Endothelial cell (in vitro differentiated cells): ENCODE data around the gene ATP2B2. TPM values are rescaled to one million over a fixed set of nuclear protein-coding genes. Genes with fewer than 3 reads are reported as not detected.

Experiments used
- DNase-seq: peaks from one replicate; pipeline ENCODE4 v3.0.0; 2021; ENCODE audit warnings: low spot score
- H3K27ac Mint-ChIP-seq: one replicate; pipeline ENCODE4 v1.8.0; 2021; ENCODE audit warnings: mixed read lengths, inconsistent platforms; ENCODE audit not compliant: unreplicated experiment
- H3K27me3 Mint-ChIP-seq: one replicate; pipeline ENCODE4 v1.8.0; 2021; ENCODE audit warnings: mild to moderate bottlenecking, moderate library complexity, mixed read lengths, inconsistent platforms; ENCODE audit not compliant: unreplicated experiment
- H3K36me3 Mint-ChIP-seq: one replicate; pipeline ENCODE4 v1.8.0; 2021; ENCODE audit warnings: mild to moderate bottlenecking, low read depth, mixed read lengths, inconsistent platforms; ENCODE audit not compliant: unreplicated experiment
- H3K4me1 Mint-ChIP-seq: one replicate; pipeline ENCODE4 v1.8.0; 2021; ENCODE audit warnings: mild to moderate bottlenecking, mixed read lengths, inconsistent platforms; ENCODE audit not compliant: unreplicated experiment
- H3K4me3 Mint-ChIP-seq: one replicate; pipeline ENCODE4 v1.8.0; 2021; ENCODE audit warnings: mild to moderate bottlenecking, mixed read lengths, inconsistent platforms; ENCODE audit not compliant: unreplicated experiment
- H3K9me3 Mint-ChIP-seq: one replicate; pipeline ENCODE4 v1.8.0; 2021; ENCODE audit warnings: mixed read lengths, inconsistent platforms; ENCODE audit not compliant: unreplicated experiment
- CTCF ChIP-seq: fragments of 200-600 bp; sonication (generic); IDR thresholded peaks from one replicate; pipeline ENCODE4 v1.5.0; 2021; ENCODE audit warnings: antibody characterized with exemption; ENCODE audit not compliant: unreplicated experiment
- total RNA-seq: library from RNA; stranded (reverse); fragmentation: NEBNext Ultra II Directional; extraction: Animal tissue kit (Norgen Biotek cat#: 25700); gene quantifications from one replicate; pipeline ENCODE4 v1.2.1, GENCODE V29; 2021; ENCODE audit not compliant: unreplicated experiment

The ATP2B2 gene
- total RNA-seq, 1 donor from 2014 or later, result 1.7 TPM

- H3K27ac Mint-ChIP-seq, result no peak overlapping the region
- TF ChIP-seq CTCF, result no peak
- no peak overlapping the region for H3K4me3 Mint-ChIP-seq
- peaks cover 9% of the 10 kb centered on the region for H3K4me1 Mint-ChIP-seq
- no peak for DNase-seq
- no peaks in the 10 kb centered on the region for H3K9me3 Mint-ChIP-seq
- no peaks in the 10 kb centered on the region for H3K36me3 Mint-ChIP-seq
- H3K27me3 Mint-ChIP-seq, result peaks cover 3% of the 10 kb centered on the region
Observed at GRCh38 chr3:10529809-10530208, 24.4 kb upstream of the ATP2B2 start.

- Mint-ChIP-seq H3K27me3 (peaks cover 4% of the 10 kb centered on the region), H3K27ac (no peak overlapping the region), H3K4me1 (peaks cover 9% of the 10 kb centered on the region), H3K4me3 (no peak overlapping the region), H3K36me3 (no peaks in the 10 kb centered on the region), H3K9me3 (no peaks in the 10 kb centered on the region)
- no peak for DNase-seq
- TF ChIP-seq CTCF, result no peak
Observed at GRCh38 chr3:10528046-10528445, 22.7 kb upstream of the ATP2B2 start.

- H3K4me1 Mint-ChIP-seq, result peaks cover 9% of the 10 kb centered on the region
- no peak overlapping the region for H3K27ac Mint-ChIP-seq
- peaks cover 4% of the 10 kb centered on the region for H3K27me3 Mint-ChIP-seq
- no peaks in the 10 kb centered on the region for H3K36me3 Mint-ChIP-seq
- DNase-seq, result no peak
- H3K9me3 Mint-ChIP-seq, result no peaks in the 10 kb centered on the region
- TF ChIP-seq CTCF, result no peak
- no peak overlapping the region for H3K4me3 Mint-ChIP-seq
Observed at GRCh38 chr3:10527295-10528001, 22.1 kb upstream of the ATP2B2 start.

- TF ChIP-seq CTCF, result no peak
- Mint-ChIP-seq H3K4me3 (no peak overlapping the region), H3K27me3 (peaks cover 8% of the 10 kb centered on the region), H3K27ac (no peak overlapping the region), H3K36me3 (no peaks in the 10 kb centered on the region), H3K9me3 (no peaks in the 10 kb centered on the region), H3K4me1 (peaks cover 9% of the 10 kb centered on the region)
- DNase-seq, result no peak
Observed at GRCh38 chr3:10526366-10526765, 21.0 kb upstream of the ATP2B2 start.

- Mint-ChIP-seq H3K4me3 (no peak overlapping the region), H3K9me3 (no peaks in the 10 kb centered on the region), H3K36me3 (no peaks in the 10 kb centered on the region), H3K27ac (no peak overlapping the region), H3K27me3 (peaks cover 8% of the 10 kb centered on the region), H3K4me1 (peaks cover 9% of the 10 kb centered on the region)
- DNase-seq, result no peak
- TF ChIP-seq CTCF, result no peak
Observed at GRCh38 chr3:10524799-10525301, 19.5 kb upstream of the ATP2B2 start.
